Measurements from ENCODE around the gene HELT.

GRCh38 chr4:185013417-185014125, 4.7 kb upstream of the HELT start:
- TF ChIP-seq CTCF (tag by site-specific recombination; IDR thresholded peaks at IDR 0.05) (no peak), REST (tag by site-specific recombination; IDR thresholded peaks at IDR 0.05) (no peak), BCL11B (tag by site-specific recombination; IDR thresholded peaks at IDR 0.05; ENCODE audit: low read depth) (no peak), ZBTB7A (tag by site-specific recombination; IDR thresholded peaks at IDR 0.05; ENCODE audit: low read depth) (no peak)

All from HEK293 (cell line).